HG02981 (cell line): ENCODE results near the gene LENEP.
"Not testable (repeated sequence)": the region's sequence is repeated elsewhere in the genome, so short reads cannot be mapped to it uniquely, and the experiment has no call there.

Source experiments
- ATAC-seq: cut with Tn5 transposase; IDR thresholded peaks from one replicate; pipeline ENCODE4 v1.9.1; 2021; ENCODE audit warnings: mild to moderate bottlenecking, moderate library complexity; ENCODE audit not compliant: unreplicated experiment

Gene LENEP

GRCh38 chr1:154974808-154975408 lies 18.5 kb upstream of the LENEP start:
- peak; percentile 35 for ATAC-seq

- no peak for ATAC-seq
Observed at GRCh38 chr1:154975409-154976059, 17.9 kb upstream of the LENEP start.

GRCh38 chr1:154977762-154978161 lies 15.6 kb upstream of the LENEP start:
- ATAC-seq, result not testable (repeated sequence)

- ATAC-seq, result no peak
Observed at GRCh38 chr1:154978360-154978759, 15.0 kb upstream of the LENEP start.

DNA sequence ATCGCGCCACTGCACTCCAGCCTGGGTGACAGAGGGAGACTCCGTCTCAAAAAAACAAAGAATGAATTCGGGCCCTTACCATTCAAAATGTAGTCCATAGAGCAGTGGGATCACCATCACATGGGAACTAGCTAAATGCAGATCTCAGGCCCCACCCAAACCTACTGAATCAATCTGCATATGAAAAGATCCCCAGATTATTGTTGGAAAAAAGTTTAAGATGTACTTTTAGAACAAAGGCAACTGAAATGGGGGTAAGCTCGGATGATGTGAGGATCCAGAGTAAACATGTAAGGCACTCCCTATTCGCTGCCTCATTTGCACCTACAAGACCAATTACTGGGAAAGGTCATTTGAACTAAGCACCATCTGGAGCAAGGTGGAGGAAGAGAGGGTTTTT lies 11.0 kb upstream of the LENEP start:
- ATAC-seq, result no peak

DNA sequence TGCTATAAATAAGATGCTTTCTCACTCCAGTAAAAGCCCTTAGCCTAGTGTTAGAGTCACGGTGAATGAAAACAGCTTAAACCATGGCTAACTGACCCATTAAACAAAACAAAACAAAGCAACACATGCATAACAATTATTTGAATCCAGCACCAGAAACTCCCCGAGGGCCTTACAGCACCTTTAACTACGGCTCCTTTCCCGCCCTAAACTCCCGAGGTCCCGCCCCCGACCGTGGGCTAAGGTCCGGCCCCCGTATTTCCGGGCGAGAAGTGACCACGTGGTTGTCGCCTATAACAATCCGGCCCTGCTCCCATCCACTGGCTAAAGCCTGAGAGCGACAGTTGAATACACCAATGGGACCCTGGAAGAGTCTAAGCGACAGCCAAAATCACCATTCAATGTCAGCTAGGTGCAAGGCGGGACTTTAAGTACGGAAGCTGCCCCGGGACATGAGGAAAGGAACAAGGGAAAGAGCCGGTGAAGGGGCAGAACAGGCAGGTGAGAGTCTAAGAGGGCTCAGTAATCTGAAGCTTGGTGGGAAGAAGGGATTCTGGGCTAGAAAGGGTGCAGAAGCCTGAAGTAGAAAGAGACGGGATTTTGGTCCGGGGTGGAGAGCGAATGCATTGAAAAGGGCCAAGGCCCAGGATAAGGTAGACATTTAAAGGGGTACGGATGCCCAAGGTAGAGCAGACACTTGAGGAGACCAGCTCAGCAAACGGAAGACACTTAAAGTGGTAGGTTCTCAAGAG lies 10.3 kb upstream of the LENEP start, which contains the start of gene FLAD1:
TSS of gene FLAD1 (plus strand) at position 448 of the 752 bp plus-strand sequence. CDS start 351 bp downstream, outside the sequence.
- ATAC-seq, result peak; percentile 99

GRCh38 chr1:154983776-154984466 lies 9.5 kb upstream of the LENEP start:
- no peak for ATAC-seq

DNA sequence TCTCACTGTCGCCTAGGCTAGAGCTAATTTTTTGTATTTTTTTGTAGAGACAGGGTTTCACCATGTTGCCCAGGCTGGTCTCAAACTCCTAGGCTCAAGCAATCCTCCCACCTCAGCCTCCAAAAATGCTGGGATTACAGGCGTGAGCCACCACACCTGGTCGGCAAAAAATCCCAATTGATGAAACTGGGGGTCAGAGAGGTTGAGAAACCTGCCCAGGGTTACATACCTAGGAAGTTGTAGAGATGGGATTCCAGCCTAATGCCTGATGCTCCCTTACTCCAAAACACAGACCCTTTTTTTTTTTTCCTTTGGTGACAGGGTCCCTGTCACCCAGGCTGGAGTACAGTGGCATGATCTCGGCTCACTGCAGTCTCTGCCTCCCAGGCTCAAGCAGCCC lies 6.7 kb upstream of the LENEP start:
- not testable (repeated sequence) for ATAC-seq

- no peak for ATAC-seq
Observed at GRCh38 chr1:154987326-154987725, 6.1 kb upstream of the LENEP start.

GRCh38 chr1:154988058-154988954 lies 5.1 kb upstream of the LENEP start:
- no peak for ATAC-seq

DNA sequence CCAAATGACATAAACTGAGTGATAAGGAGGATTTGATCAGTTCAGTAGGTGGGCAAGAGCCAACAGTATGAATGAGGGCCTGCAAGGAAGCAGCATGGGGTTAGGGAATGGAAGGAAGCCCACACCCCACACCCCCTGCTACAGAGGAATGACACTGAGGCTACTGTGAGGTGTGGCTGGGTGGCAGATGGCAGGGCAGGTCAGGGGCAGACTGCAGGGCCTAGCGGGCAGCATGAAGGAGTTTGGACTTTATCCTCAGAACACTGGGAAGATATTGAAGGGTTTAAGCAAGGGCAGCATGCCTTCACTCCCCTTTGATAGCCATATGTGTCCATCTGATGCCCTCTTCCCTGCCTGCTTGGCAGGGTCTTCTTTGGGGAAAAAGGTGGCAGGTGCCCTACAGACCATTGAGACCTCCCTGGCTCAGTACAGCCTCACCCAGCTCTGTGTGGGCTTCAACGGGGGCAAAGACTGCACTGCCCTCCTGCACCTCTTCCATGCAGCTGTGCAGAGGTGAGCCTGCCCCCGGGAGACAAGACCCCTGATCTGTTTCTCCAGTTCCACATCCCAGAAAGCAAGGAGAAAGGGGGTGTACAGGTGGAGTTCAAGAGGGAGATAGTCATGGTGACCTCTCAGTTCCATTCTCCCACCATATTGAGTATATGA lies 4.1 kb upstream of the LENEP start:
- ATAC-seq, result no peak

DNA sequence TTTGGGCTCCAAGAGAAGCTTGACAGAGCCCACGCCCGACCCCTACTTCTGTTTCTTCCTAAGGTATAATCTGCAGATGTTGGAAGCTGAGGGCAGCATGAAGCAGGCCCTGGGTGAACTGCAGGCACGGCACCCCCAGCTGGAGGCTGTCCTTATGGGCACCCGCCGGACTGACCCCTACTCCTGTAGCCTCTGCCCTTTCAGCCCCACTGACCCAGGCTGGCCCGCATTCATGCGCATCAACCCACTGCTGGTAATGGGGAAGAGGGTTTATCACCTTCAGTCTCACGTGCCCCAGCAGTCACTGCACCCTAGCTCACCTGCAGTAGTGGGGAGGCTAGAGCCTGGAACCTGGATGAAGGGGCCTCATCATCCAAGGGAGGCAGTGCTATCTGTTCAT lies 3.1 kb upstream of the LENEP start:
- ATAC-seq, result no peak

GRCh38 chr1:154992721-154993571 lies 440 bp upstream of the LENEP start:
- no peak for ATAC-seq

DNA sequence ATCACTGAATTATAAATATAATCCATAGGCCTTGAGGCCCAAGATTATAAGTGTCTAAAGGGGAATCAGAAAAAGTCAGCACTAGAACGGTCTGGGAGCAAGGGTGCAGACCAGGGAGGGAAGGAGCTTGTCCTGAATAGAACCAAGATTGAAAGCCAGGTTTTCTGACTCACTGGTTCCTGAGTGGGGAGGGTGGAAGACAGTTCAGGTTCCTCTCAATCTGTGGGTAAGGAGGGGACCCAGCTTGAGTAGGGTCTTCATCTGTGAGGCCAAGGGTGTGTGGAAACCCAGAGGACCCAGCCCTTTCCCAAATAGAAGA lies 842 bp downstream of the LENEP start:
- ATAC-seq, result no peak

DNA sequence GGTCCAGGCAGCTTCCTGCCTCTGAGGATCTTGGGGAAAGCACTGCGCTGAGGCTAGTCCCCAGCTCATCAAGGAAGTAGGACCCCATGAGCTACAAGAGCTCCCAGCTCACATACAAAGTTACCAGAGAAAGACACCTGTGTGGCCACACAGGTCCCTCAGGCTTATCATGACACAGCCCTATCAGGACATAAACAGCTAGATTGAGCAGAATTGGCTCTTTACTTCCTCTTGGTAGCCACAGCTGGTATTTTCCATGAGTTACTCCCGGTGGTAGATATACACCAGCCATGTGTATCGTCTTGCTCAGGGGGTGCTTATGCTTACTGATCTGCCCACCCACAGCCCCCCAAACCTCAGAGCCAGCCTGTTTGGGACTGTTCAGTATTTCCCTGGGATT lies 1.2 kb downstream of the LENEP start:
- no peak for ATAC-seq

- not testable (repeated sequence) for ATAC-seq
Observed at GRCh38 chr1:154995301-154995983, 2.1 kb downstream of the LENEP start.

GRCh38 chr1:154996966-154997701 lies 3.7 kb downstream of the LENEP start:
- ATAC-seq, result no peak
